GM18873 (cell line): Measurements from ENCODE around the gene GRB10.

ENCODE experiments used
- ATAC-seq: cut with Tn5 transposase; IDR thresholded peaks from one replicate; pipeline ENCODE4 v1.9.1; 2021; ENCODE audit warnings: mild to moderate bottlenecking, moderate library complexity, moderate number of reproducible peaks; ENCODE audit not compliant: unreplicated experiment, low FRiP score

GRB10 gene

GRCh38 chr7:50660830-50661175 lies 121.9 kb downstream of the GRB10 start:
- no peak for ATAC-seq

GRCh38 chr7:50660040-50660829 lies 122.5 kb downstream of the GRB10 start:
- no peak for ATAC-seq

GRCh38 chr7:50659329-50659965 lies 123.2 kb downstream of the GRB10 start:
- ATAC-seq: no peak

- no peak for ATAC-seq
Measured at GRCh38 chr7:50658696-50659095, 124.0 kb downstream of the GRB10 start.

- no peak for ATAC-seq
Measured at GRCh38 chr7:50657912-50658311, 124.8 kb downstream of the GRB10 start.

- peak; percentile 23 for ATAC-seq
Measured at GRCh38 chr7:50657341-50657873, 125.3 kb downstream of the GRB10 start.

- no peak for ATAC-seq
Measured at GRCh38 chr7:50656141-50656895, 126.4 kb downstream of the GRB10 start.

- no peak for ATAC-seq
Measured at GRCh38 chr7:50655490-50655889, 127.2 kb downstream of the GRB10 start.

- ATAC-seq: no peak
Measured at GRCh38 chr7:50655020-50655419, 127.7 kb downstream of the GRB10 start.

GRCh38 chr7:50653981-50654425 lies 128.7 kb downstream of the GRB10 start:
- ATAC-seq: no peak

- no peak for ATAC-seq
Measured at GRCh38 chr7:50653126-50653864, 129.4 kb downstream of the GRB10 start.

- no peak for ATAC-seq
Measured at GRCh38 chr7:50652400-50653125, 130.1 kb downstream of the GRB10 start.

- peak; percentile 54 for ATAC-seq
Measured at GRCh38 chr7:50651271-50651989, 131.3 kb downstream of the GRB10 start.

GRCh38 chr7:50650057-50650664 lies 132.5 kb downstream of the GRB10 start:
- no peak for ATAC-seq

- ATAC-seq: no peak
Measured at GRCh38 chr7:50649259-50649885, 133.3 kb downstream of the GRB10 start.

- no peak for ATAC-seq
Measured at GRCh38 chr7:50648570-50649169, 134.0 kb downstream of the GRB10 start.

GRCh38 chr7:50648076-50648475 lies 134.6 kb downstream of the GRB10 start:
- no peak for ATAC-seq
